Thoracic aorta (tissue), 2 donors: ENCODE results near the gene C10orf95. TPM values are rescaled to one million over a fixed set of nuclear protein-coding genes. Genes with fewer than 3 reads are reported as not detected.

Experiments
- ATAC-seq: fragments of 150-250 bp; one replicate; pipeline ENCODE4 v1.8.0; 2017; ENCODE audit warnings: low read depth; ENCODE audit not compliant: insufficient number of reproducible peaks, low FRiP score
- DNase-seq: peaks from one replicate; pipeline ENCODE4 v3.0.0-alpha.2; 2020; ENCODE audit warnings: low spot score
- H3K27ac ChIP-seq, 2 donors: fragments of 200-600 bp; sonication (generic); 1 replicate in 1 of 2; 2 replicates in 1 of 2; pipeline ENCODE4 v1.5.1; 2016; ENCODE audit warnings: mild to moderate bottlenecking in 2 of 2, moderate library complexity in 2 of 2
- H3K27me3 ChIP-seq: fragments of 200-600 bp; sonication (generic); replicated peaks from 2 replicates; pipeline ENCODE4 v1.6.0; 2016; ENCODE audit warnings: mild to moderate bottlenecking; ENCODE audit not compliant: insufficient read depth
- H3K36me3 ChIP-seq: fragments of 200-600 bp; sonication (generic); one replicate; pipeline ENCODE4 v1.5.1; 2016
- H3K4me1 ChIP-seq, 2 donors: fragments of 200-600 bp; sonication (generic); 1 replicate in 1 of 2; 2 replicates in 1 of 2; pipeline versions ENCODE4 v1.5.1 to v1.6.0; 2016; ENCODE audit warnings: low read depth in 2 of 2, mild to moderate bottlenecking in 1 of 2; ENCODE audit not compliant: control insufficient read depth in 1 of 2
- H3K4me3 ChIP-seq: fragments of 200-600 bp; sonication (generic); 2 replicates; pipeline ENCODE4 v1.5.1; 2016; ENCODE audit warnings: mild to moderate bottlenecking
- H3K9me3 ChIP-seq: fragments of 200-600 bp; sonication (generic); 2 replicates; pipeline ENCODE4 v1.5.1; 2016
- CTCF ChIP-seq: fragments of 200-600 bp; sonication (generic); IDR thresholded peaks from one replicate; pipeline ENCODE4 v1.5.1; 2019; ENCODE audit warnings: antibody characterized with exemption
- total RNA-seq, 2 donors: library from RNA; depleted of rRNA; stranded (reverse); fragments of >200 nt; gene quantifications; one replicate each; pipeline versions ENCODE4 v1.1.0 to v1.2.3, GENCODE V29; 2016

Gene C10orf95
- total RNA-seq, 2 donors from 2014 or later = not detected

GRCh38 chr10:102410429-102411073, 40.8 kb downstream of the C10orf95 start:
- H3K9me3 ChIP-seq = no peaks in the 10 kb centered on the region
- DNase-seq = no peak
- peaks cover 6 to 11% of the 10 kb centered on the region in 2 donors for H3K4me1 ChIP-seq
- no peak overlapping the region for H3K27ac ChIP-seq
- ATAC-seq = no peak
- peak overlapping the region; percentile 44 for H3K4me3 ChIP-seq
- H3K27me3 ChIP-seq = peaks cover 15% of the 10 kb centered on the region
- TF ChIP-seq CTCF = no peak
- H3K36me3 ChIP-seq = no peaks in the 10 kb centered on the region

GRCh38 chr10:102409604-102410428, 41.5 kb downstream of the C10orf95 start:
- H3K4me1 ChIP-seq = peaks cover 6 to 11% of the 10 kb centered on the region in 2 donors
- ATAC-seq (no peak), DNase-seq (no peak)
- H3K36me3 ChIP-seq = no peaks in the 10 kb centered on the region
- H3K27me3 ChIP-seq = peaks cover 15% of the 10 kb centered on the region
- no peaks in the 10 kb centered on the region for H3K9me3 ChIP-seq
- peak overlapping the region; percentile 59 for H3K4me3 ChIP-seq
- TF ChIP-seq CTCF = no peak
- H3K27ac ChIP-seq = no peak overlapping the region

- no peak for ATAC-seq
- Histone ChIP-seq H3K36me3 (no peaks in the 10 kb centered on the region), H3K27ac (no peak overlapping the region), H3K9me3 (no peaks in the 10 kb centered on the region), H3K4me1 (peaks cover 6 to 11% of the 10 kb centered on the region in 2 donors), H3K4me3 (peak overlapping the region; percentile 64), H3K27me3 (peaks cover 15% of the 10 kb centered on the region)
- no peak for DNase-seq
- TF ChIP-seq CTCF = no peak
Measured at GRCh38 chr10:102408728-102409603, 42.4 kb downstream of the C10orf95 start.

GRCh38 chr10:102408131-102408727, 43.1 kb downstream of the C10orf95 start:
- TF ChIP-seq CTCF = no peak
- H3K27ac ChIP-seq = no peak overlapping the region
- no peak overlapping the region for H3K4me3 ChIP-seq
- DNase-seq = no peak
- H3K36me3 ChIP-seq = no peaks in the 10 kb centered on the region
- H3K4me1 ChIP-seq = peaks cover 6 to 11% of the 10 kb centered on the region in 2 donors
- no peak for ATAC-seq
- no peaks in the 10 kb centered on the region for H3K9me3 ChIP-seq
- H3K27me3 ChIP-seq = peaks cover 15% of the 10 kb centered on the region
